Esophagus mucosa (tissue), 1 donor: ENCODE results near the gene NOP14. TPM values are rescaled to one million over a fixed set of nuclear protein-coding genes. Genes with fewer than 3 reads are reported as not detected.
"Not testable (repeated sequence)": the region's sequence is repeated elsewhere in the genome, so short reads cannot be mapped to it uniquely, and the experiment has no call there.

Experiments
- ATAC-seq: fragments of 200-7000 bp; cut with Tn5 transposase; one replicate; pipeline ENCODE4 v1.9.1; 2020
- total RNA-seq: library from RNA; stranded (reverse); gene quantifications from one replicate; pipeline ENCODE4 v1.2.4, GENCODE V29; 2023
- donor health status: DM: yes; HTN: yes; CAD: no.

NOP14 gene
- total RNA-seq: 28.7 TPM

DNA sequence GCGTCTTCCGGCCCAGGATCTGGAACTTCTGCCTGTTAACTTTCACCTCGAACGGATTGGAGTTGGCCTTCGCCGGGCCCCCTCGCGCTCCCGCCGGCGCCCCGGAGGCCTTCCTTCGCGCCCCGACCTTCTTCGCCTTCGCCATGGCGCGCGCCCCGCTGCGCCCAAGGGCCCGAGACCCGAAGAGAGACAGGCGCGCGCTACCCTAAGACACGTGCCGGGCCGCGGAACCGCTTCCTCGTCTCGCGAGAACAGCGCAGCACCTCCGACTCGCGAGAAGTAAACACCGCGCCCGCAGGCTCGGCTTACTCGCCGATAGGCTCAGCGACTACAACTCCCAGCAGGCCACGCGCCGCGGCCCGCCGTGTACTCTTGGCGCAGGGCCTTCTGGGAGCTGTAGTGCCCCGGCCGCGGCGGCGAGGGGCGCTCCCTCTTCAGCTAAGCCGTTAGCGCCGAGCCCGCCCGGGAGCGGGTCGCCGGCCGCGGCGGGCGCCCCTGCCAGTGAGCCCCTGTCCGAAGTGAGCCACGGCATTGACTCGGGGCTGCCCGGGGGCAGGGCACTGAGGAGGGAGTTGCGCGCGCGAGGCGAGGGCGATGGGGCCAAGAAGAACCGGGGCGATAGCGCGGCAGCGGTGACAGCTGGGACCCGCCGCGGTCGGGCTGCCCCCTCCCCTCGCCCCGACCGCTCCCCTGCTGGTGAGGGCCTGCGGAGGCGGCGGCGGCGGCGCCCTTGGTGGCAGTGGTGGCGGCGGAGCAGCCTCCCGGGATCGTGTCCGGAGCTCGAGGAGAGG is at the start of gene NOP14, which contains the start of gene GRK4:
Gene NOP14, minus strand, starts transcription at position 232 of the 791 bp plus-strand sequence. Its CDS starts 87 bp downstream, at position 145.
Gene GRK4, plus strand, starts transcription at position 397 of the 791 bp plus-strand sequence. CDS start 500 bp downstream, outside the sequence.
- ATAC-seq: peak; percentile 98

DNA sequence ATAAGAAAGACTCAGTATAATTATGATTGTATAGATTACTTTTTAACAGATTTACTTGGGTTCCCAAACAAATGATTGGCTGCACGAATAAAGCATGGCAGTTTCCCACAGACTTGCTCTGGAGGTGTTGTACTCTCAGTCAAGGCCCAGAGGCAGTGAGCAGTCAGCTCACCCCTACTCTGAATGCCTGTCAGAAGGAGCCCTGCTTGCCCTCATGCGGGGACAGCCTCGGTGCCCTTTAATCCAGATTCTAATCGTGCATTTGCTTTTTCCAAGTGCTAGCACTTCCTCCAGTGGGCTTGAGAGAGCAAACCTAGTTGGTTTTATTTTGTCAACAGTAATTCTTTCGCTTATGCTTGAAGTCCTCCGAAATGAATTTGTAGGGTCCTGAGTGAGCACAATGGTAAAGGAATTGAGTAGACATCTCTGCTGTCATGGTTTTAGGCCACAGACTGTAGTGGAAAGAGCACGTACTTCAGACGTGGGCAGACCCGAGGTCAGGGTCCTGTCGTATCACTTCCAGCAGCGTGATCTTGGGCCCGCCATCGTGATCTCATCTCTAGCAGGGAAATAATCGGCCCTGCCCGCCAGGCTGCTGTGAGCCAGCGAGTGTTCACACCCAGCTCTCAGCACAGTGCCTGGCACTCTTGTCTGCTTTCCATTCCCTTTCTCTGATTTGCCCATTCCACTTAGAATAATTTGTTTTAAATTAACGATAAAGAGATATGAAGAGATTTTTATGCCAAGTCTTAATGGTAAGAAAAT is 48.4 kb upstream of the NOP14 start:
- no peak for ATAC-seq

DNA sequence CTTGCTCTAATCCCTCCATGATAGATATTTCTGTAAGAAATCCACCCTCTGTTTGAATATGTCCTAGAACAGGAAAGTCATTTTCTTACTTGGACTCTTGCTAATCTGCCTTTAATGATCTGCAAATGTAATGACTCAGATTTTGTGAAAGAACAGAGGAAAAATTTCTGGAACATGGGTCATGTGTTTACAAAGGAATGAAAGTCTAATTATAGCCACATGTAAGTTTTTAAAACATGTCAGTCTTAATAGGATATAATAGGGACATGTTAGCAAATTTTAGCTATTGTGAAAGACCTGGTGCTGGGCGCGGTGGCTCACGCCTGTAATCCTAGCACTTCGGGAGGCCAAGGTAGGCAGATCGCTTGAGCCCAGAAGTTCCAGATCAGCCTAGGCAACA is 47.8 kb upstream of the NOP14 start:
- ATAC-seq: peak; percentile 65

DNA sequence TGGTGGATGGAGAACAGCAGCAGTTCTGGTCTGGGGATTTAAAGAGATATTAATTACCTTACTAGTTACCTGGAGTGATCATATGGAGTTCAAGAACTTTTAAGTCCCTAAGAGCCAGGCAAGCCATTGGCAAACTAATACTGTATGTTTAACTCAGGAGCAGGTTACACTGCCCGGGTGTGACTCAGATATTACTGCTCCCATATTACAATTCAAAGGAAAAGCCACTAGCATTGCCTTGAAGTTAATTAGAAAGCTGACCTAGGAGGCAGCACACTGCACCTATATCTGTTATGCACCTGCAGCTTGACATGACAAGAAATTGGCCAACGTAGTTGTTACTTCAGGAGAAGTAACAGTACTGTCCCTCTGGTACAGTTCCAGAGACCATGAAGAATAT is 47.4 kb upstream of the NOP14 start:
- peak; percentile 87 for ATAC-seq

DNA sequence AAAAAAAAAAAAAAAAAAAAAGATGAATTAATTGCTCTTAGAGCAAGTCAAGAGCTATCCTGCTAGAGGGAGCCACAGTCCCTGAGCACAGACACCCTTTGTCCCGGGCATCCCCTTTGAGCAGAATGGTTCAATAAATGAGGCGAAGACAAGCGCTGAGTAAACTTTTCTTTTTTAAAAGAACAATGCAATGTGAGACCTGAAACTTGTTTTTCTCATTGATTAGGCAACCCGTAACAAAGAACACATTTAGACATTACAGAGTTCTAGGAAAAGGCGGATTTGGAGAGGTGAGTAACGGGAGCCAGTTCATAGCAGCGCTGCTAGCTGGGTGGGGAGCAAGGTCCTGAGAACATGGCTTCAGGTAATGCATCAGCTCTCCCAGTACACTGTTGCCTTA is 46.2 kb upstream of the NOP14 start:
- peak; percentile 57 for ATAC-seq

DNA sequence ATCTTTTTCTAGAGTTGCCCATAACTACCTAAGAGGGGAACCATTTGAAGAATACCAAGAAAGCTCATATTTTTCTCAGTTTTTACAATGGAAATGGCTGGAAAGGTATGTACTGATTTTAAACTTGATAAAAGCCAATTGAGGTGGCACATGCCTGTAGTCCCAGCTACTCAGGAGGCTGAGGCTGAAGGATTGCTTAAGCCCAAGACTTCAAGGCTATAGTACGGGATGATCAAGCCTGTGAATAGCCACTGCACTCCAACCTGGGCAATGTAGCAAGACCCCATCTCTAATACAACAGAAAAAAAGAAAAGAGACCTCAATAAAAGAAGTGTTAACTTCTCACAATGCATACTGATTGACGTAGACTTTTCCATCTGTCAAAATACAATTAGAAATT is 44.5 kb upstream of the NOP14 start:
- ATAC-seq: no peak

DNA sequence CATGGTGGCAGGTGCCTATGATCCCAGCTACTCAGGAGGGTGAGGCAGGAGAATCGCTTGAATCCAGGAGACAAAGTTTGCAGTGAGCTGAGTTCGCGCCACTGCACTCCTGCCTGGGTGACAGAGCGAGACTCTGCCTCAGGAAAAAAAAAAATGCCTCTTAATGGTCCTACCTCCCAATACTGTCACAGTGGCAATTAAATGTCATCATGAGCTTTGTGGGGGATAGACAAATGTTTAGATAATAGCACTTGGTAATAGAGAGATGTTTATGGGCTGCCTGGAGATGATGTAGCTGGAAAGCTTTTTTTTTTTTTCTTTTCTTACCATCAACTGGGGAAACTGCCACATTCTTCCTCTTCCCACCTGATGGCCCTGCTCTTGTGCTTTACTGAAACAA is 33.2 kb upstream of the NOP14 start:
- no peak for ATAC-seq

DNA sequence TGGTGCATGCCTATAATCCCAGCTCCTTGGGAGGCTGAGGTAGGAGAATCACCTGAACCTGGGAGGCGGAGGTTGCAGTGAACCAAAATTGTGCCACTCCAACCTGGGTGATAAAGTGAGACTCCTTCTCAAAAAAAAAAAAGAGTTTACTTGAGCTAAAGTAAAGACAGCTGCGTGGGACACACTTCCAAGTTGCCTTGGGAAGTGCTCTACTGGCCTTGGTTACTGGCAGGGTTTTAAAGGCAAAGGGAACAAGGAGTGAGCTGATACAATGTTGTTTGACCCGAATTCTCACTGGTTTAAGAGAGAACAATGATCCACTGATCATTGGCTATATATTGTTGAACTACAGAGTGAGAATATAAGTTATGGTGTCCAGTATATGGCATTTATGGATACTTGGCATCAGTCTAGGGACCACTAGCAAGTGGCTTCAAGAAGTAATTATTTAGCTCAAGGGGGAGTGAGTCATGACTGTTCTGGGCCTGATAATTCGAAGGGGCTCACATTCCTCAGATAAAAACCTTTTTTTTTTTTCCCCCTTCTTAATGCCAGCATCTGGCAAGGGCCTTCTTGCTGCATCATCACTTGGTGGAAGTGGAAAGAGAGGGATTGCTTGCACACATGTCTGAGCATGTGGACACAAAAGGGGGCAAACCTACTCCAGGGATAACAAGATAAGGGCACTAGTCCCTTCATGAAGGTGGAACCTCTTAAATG is 32.5 kb upstream of the NOP14 start:
- no peak for ATAC-seq

DNA sequence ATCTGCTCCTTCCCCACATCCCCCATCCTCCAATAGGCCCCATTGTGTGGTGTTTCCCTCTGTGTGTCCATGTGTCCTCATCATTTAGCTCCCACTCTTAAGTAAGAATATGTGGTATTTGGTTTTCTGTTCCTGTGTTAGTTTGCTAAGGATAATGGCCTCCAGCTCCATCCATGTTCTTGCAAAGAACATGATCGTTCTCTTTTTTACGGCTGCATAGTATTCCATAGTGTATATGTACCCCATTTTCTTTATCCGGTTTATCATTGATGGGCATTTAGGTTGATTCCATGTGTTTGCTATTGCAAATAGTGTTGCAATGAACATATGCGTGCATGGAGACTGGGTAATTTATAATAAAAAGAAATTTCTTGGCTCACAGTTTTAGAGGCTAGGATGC is 31.7 kb upstream of the NOP14 start:
- ATAC-seq: no peak

DNA sequence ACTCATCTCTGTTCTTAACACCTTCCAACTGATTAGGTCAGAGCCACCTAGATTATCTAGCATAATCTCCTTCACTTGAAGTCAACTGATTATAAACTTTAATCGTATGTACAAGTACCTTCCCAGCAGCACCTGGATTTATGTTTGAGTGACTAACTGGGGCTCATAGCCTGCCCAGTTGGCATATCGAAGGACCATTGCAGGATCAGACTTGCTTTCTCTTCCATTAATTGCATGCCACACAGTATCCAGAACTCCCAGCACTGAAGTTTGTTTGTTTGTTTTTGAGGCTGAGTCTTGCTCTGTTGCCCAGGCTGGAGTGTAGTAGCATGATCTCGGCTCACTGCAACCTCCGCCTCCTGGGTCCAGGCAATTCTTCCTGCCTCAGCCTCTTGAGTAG is 28.0 kb upstream of the NOP14 start:
- peak; percentile 74 for ATAC-seq

DNA sequence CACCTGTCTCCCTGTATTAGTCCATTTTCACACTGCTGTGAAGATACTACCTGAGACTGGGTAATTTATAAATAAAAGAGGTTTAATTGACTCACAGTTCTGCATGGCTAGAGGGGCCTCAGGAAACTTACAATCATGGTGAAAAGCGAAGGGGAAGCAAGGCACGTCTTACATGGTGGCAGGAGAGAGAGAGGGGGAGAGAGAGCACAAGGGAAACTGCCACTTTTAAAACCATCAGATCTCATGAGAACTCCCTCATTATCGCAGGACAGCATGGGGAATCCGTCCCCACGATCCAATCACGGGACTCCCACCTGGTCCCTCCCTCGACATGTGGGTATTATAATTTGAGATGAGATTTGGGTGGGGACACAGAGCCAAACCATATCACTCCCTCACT is 20.5 kb upstream of the NOP14 start:
- ATAC-seq: not testable (repeated sequence)

DNA sequence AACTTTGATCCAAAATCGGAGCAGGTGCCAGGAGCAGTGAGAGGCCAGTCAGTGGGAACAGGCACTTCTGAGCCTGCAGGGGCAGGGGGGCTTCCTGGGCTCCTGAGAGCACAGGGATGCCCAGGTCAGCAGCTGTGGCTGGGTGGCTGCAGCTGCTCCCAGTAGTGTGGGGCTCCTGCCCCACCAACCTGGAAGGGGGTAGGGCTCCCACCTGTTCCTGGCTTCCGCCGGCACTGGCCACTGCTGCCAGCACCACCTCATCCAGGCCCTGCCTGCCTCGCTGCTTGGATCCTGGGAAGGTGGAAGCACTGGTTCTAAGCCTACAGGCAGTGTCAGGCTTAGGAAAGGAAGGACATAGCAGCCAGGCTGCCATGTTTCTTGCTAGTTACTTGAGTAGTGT is 18.8 kb upstream of the NOP14 start:
- no peak for ATAC-seq

DNA sequence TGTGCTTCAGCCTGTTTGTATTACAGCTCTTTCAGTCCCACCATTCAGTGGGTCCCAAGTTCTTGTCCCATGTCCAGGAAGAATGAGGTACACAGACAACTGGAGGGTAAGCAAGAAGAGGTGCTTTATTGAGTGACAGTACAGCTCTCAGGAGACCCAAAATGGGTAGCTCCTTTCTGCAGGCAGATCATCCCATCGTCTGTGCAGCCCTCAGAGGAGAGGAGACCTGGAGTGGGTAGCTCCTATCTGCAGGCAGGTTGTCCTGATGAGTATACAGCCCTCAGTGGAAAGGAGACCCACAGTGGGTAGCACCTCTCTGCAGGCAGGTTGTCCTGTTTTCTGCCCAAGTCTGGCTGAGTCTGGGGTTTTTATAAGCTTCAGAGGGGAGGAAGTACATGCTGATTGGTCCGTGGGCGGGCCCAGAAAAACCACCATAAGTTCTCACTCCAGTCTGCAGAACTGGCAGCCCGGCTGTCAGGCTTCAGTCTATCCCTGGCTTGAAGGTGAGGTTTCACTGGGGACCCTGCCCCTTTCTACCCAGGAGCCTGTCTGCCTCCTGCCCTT is 18.1 kb upstream of the NOP14 start:
- ATAC-seq: no peak

DNA sequence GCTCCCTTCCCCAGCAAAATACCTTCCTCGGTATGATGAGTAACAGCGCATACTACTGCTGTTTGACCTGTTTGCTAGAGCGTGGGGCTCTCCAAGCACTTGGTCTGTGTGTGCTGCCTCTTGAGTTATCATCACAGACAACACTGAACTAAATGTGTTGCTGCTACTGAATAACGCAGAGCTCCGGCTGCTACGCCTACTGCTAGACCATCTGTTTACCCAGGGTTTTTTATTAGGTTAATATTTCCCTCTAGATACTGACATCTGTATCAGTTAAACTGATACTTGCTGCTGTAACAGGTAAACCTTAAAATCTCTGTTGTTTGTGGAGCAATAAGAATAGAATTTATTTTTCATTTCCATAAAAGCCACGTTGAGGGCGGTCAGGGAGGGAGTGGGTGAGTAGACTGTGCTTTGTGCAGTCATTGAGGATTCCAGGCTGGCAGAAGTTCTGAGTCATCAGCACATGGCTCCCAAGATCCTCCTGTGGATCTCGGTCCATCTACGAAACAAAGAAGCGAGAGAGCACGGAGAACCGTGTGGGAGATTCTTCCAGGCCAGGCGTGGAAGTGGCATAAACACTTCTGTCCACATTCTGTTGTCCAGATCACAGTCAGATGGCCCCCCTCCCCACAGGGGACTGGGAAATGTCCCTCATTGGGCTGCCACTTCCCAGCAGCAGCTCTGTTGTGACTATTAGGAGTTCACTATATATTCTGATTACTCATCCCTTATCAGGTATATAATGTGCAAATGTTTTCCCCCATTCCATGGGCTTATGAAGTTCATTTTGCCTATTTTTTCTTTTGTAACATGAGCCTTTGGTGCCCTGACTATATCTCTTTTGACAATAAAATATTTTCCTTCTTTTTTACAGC is 14.2 kb upstream of the NOP14 start:
- peak; percentile 41 for ATAC-seq

DNA sequence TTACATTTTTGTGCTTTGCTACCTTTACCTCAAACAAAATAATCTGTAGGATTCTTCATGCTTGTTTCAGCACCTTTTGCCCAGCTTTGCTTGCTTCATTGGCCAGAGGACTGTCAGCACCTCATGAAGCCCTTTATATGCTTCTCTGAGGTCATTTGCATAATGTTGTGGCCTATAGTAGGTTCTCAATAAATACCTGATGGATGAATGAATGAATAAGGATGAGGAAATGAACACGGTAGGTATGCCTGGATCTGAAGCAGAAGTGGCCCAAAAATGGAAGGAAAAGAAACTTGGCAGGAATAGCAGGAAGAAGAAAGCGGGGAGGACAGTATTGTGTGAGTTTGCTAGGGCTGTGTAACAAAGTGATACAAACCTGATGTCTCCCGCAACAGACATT is 8.1 kb upstream of the NOP14 start:
- no peak for ATAC-seq

DNA sequence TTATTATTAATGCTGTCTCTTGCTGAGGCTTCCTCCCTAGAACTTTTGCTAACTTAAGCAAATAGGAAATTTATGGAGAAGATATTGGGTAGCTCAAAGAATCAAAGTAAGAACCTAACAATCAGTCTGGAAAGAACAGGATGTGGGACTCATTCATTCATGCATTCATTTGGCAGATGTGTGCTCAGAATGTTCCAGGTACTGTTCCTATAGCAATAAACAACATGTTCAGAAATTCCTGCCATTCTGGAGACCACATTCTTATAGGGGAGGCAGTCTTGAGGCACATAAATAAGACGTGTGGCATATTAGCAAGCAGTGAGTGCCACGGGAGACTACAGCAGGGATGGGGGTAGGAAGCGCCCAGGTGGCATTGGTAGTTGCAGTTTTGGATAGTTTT is 5.2 kb upstream of the NOP14 start:
- ATAC-seq: no peak

DNA sequence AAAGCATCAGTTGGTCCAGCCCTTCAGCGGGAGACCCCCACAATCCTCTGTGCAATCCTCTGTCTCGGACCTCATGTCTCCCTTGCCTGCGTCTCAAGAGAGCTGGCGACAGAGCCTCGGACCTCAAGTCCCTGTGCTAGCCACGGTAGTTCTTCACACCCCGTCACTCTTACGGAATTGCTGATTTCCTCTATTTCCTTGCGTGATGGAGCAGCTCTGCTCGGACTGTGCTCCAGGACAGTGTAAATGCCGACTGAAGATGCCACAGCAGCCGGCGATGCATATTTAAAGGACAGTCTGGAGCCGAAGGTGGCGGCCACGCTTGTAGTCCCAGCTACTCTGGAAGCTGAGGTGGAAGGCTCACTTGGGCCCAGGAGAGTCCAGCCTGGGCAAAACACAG is 2.1 kb upstream of the NOP14 start:
- ATAC-seq: no peak

DNA sequence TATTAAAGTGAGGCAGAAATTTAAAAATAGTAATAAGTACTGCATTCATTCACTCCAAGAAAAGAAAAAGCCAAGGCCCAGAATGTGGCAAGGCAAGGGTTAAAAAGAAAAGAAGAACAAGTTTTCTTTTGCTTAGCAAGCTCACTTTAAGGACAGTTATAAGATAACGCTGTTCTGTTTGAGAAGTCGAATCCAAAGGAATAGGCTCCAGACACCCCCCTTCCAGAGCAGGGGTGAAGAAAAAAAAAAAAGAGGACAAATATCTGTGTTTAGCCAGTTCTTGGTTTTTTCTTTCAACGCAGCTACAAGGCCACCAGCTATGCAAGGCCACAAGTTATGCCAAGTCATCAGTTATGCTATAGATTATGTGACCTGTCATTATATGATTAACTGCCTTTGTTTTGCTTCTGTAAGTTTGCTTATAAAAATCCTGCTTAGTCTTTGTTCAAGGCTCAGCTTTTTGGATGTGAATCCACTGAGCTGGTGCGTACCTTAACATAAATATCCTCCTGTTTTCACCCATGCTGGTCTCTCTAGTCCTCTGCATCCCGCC is 1.6 kb upstream of the NOP14 start:
- ATAC-seq: no peak

DNA sequence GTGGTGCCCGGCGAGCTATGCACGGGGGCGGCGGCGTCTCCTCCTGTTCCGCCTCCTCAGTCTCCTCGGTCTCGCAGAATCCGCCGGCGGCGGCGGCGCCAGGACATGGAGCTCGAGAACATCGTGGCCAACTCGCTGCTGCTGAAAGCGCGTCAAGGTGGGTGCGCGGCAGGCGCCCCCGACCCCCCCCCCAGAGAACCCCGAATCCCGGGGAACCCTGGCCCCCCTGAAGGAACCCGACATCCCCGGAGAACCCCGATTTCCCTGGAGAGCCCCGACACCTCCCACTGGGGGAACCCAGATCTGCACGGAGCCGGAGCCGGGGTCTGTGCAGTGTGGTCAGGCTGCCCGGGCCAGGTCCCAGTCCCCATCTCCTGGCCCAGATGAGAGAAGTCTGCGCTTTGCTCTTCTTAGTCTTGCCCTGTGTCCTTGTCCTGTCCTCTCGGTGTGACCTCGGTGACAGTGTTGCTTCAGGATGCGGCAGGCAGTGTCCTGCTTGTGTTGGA is 813 bp upstream of the NOP14 start:
- peak; percentile 6 for ATAC-seq

DNA sequence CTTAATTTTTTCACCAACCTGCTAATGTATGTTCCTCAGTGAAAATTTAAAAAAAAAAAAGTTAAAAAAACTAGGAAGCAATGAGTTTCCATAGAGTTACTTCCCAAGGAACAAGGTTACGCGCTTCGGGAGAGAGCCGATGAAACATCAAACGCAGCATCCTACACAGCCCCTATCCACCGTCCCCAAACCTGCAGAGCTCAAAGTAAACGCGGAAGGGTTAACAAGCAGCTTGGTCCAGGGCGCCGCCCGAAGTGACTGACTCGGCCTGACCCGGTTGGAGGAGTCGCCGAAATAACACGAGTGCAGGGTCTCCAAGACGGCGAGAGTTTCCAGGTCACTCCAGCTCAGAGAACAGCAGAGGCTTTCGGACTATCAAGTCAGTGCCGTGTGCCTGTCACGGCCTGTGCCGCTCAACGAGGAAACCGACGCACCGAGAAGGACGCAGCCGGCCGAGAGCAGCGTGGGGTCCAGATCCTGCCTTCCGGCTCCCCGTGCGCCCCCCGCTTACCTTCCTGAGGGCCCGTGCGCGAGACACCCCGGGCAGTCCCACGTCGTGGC is 512 bp downstream of the NOP14 start:
- ATAC-seq: peak; percentile 39
